ENCODE data around the gene FNDC3A. TPM values are rescaled to one million over a fixed set of nuclear protein-coding genes. Genes with fewer than 3 reads are reported as not detected.
A peak's percentile ranks its signal among the peaks of the same experiment; 100 is the strongest.

Gene FNDC3A
- polyA plus RNA-seq, 12 donors, result 33.6 to 52.9 (median 44.9) TPM; not detected in 1

- no peak for DNase-seq
Measured at GRCh38 chr13:49216334-49216733, 240.6 kb downstream of the FNDC3A start.

DNA sequence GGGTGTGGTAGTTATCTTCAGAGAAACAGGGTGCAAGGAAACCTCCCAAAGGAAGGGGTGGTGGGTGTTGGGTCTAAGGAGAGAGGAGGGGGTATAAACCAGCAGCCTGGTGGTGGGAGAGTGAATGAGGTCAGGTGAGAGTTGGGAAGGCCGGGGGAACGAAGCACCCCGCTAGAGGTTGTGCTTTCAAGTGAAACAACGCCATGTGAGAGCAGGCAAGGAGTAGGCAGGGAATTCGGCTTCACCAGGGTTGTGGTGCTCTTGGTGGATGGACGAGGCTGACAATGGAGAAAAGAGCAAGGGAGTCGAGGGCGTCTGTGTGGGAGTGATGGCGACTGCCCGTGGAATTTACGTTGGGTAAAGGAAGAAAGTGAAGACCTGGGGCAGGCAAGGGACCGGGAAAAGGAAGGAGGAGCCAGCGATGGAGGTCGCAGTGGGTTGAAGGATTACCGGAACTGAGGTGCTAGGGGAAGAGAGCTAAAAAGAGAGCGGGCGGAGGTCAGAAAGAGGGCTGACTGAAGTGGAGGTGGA, 242.3 kb downstream of the FNDC3A start:
- no peak for DNase-seq

DNA sequence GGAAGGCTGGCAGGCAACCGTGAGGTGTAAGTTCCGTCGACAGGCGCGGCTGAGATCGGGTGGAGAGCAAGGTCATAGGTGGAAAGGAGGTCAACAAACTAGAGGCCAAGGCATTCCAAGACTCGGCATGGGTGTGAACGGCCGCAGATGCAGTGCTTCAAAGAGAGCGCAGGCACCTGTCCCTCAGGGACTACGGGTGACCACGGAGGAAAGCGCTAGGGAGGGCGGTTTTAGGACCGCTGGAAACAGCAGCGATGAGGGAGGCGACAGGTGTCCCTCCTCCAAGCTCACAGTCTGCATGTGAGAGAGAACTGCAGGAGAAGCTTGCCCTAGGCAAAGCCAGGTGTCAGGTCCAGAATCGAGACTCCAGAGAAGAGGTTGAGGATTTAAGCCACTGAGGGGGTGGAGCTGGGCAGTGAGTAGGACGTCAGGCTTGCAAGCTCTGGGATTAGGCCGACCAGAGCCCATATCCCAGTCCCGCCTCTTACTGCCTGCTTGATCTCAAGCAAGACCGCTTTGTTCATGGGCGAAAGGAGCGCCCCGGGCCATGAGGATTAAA, 242.9 kb downstream of the FNDC3A start:
- no peak for DNase-seq

DNA sequence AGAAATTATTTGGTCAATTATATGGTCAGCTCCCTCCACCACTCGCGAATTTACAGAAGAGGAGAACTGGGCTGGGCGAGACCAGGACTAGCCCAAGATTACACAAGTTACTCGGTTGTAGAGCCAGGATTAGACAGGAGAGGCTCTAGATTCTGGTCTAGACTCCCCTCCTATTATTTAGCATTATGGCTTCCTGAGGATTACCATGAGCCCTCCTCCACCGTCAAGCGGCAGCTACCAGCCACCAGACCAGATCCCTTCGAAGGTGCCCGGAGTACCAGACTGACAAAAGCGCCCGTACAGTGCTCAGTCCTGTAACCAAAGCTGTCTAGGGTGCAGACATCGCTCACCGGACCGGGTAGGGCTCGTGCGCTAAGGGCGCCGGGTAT, 243.9 kb downstream of the FNDC3A start:
- no peak for DNase-seq

DNA sequence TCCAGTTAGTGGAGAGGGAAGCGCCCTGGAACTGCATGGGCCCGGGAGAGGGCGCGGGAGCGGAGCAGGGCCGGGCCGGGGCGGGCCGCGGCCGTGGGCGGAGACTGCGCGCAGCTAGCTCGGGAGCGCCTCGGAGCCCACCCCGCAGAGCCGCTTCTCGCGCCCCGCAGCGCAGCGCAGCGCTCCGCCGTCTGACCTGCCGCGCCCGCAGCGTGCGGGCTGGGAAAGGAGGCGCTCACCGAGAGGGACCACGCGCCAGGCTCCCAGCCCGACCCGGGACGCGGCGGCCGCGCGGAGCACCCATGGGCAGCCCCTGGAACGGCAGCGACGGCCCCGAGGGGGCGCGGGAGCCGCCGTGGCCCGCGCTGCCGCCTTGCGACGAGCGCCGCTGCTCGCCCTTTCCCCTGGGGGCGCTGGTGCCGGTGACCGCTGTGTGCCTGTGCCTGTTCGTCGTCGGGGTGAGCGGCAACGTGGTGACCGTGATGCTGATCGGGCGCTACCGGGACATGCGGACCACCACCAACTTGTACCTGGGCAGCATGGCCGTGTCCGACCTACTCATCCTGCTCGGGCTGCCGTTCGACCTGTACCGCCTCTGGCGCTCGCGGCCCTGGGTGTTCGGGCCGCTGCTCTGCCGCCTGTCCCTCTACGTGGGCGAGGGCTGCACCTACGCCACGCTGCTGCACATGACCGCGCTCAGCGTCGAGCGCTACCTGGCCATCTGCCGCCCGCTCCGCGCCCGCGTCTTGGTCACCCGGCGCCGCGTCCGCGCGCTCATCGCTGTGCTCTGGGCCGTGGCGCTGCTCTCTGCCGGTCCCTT, 244.5 kb downstream of the FNDC3A start, which contains the start of gene MLNR:
TSS of gene MLNR (plus strand) at position 303 of the 820 bp plus-strand sequence. CDS start at position 303, 0 bp downstream.
- no peak for DNase-seq

DNA sequence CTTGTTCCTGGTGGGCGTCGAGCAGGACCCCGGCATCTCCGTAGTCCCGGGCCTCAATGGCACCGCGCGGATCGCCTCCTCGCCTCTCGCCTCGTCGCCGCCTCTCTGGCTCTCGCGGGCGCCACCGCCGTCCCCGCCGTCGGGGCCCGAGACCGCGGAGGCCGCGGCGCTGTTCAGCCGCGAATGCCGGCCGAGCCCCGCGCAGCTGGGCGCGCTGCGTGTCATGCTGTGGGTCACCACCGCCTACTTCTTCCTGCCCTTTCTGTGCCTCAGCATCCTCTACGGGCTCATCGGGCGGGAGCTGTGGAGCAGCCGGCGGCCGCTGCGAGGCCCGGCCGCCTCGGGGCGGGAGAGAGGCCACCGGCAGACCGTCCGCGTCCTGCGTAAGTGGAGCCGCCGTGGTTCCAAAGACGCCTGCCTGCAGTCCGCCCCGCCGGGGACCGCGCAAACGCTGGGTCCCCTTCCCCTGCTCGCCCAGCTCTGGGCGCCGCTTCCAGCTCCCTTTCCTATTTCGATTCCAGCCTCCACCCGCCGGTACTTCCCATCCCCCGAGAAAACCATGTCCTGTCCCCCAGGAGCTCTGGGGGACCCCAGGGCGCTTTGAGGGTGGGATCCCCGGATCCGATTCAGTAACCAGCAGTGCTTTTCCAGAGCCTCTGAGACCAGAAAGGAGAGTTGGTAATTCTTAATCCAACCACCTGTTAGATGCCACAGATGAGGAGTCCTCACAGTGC, 245.3 kb downstream of the FNDC3A start:
- no peak for DNase-seq

GRCh38 chr13:49221590-49221965, 245.9 kb downstream of the FNDC3A start:
- no peak for DNase-seq

DNA sequence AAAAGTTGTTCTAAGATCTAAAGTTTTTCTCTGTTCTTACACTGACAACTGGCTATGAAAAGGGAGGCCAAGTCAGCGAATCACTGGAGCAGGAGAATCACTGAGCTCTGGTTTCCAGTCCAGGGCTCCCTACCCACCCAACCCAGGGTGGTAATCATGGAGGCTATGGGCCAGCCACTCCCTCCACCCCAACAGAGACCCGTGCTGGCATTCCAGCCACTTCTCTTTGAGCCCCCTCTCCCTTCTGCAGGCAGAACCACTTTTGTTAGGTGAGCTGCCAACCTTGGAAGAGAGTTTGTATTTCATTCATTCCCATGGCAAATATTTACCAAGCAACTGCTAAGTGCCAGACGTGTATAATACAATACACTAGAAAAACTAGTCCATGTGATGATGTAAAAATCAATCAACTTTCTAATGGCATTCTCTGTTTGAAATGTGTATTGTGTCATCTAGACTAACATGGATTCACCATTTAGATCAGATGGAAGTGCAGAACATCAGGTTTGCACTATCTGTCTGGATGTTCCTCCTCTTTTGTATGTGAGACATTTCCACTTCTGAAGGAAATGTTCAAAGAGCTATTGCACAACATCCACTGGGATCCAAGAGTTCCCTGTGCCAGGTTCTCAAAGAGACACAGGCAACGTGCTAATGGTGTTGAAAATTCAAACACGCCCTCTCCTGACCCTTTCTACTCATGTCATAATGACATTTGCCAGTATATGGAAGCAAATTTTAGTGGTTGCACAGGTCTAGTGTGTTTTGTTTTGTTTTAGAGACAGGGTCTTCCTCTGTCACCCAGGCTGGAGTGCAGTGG, 249.7 kb downstream of the FNDC3A start:
- no peak for DNase-seq

DNA sequence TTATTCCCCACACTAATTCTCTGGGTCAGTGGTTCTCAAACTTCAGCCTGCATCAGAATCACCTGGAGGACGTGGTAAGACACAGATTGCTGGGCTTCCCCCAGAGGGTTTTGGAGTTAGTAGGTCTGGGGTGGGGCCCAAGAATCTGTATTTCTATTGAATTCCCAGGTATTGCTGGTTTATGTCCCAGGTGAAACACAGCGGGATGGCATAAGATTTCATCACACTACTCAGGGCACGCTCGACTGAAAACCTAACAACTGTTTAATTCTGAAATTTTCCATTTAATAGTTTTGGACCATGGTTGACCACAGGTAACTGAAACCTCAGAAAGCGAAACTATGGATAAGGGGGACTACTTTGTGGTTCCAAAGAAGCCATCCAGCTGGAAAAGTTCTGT, 250.9 kb downstream of the FNDC3A start:
- no peak for DNase-seq

DNA sequence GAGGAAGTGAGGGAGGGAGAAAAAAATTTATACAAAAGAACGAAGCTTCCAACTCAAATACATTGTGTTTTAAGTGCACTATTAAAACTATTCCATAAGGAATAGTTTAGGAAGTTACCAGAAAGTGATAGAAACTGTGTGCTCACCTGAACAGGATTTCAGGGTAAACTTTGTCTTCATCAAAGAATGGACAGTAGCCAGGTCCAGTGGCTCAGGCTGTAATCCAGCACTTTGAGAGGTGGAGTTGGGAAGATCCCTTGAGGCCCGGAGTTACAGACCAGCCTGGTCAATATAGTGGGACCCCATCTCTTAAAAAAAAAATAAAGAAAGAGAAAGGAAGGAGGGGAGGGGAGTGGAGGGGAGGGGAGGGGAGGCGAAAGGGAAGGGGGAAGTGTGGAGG, 259.0 kb downstream of the FNDC3A start:
- no peak for DNase-seq

DNA sequence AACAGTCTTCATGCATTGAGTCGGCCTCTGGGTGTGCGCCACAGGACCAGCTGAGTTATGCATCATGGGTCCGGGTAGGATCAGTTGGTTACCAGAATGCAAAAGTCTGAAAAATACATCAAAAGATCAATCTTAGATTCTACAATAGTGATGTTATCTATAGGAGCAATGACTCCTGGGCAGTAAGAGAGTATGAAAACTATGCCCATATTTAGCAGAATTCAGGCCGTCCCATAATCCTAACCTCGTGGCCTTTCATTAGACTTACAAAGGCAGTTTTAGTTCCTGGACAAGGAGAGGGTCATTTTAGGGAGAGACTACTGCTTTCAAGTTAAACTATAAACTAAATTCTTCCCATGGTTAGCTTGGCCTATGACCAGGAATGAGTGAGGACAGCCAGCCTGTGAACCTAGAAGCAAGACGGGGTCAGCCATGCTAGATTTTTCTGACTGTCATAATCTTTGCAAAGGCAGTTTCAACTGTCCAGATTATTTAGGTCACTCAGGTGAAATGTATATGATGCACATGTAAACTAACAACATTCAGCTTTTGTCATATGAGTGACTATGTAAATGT, 260.2 kb downstream of the FNDC3A start:
- DNase-seq, result no peak

DNA sequence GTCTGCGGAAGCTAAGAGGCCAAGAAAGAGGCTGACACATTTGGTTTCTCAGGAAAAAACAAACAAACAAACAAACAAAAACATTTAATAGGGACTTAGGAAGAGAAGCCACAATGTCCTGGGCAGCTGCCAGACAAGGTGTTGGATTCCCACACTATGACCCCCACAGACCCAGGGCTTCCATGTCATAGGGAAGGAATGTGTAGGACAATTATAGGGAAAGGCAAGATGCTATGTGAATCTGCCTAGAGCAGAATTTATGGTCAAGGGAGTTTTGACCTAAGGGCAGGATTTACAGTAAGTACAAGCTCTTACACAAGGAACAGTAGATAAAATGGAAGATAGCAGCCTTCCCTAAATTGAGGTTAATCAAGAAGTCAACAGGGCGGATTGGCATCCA, 262.9 kb downstream of the FNDC3A start:
- no peak for DNase-seq

GRCh38 chr13:49240017-49240416, 264.3 kb downstream of the FNDC3A start:
- DNase-seq, result no peak

GRCh38 chr13:49241296-49241695, 265.6 kb downstream of the FNDC3A start:
- no peak for DNase-seq

DNA sequence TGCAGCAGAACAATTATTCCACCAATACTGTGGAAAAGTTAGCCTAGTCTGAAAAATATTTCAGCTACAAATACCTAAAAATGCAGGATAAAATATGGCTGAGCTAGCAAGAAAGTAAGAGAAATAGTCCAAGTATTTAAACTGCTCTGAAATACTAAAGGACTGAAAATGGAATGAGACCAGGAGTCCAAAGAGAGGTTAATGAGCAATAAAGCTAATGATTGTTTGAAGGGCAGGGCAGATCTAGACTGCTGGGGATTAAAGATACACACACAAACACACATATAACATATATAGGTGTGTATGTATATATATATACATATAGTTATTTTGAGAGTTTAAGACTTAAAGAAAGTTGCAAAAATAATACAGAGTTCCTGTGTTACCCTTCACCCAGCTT, 269.4 kb downstream of the FNDC3A start:
- DNase-seq, result no peak

GRCh38 chr13:49246850-49247642, 271.3 kb downstream of the FNDC3A start:
- no peak for DNase-seq

DNA sequence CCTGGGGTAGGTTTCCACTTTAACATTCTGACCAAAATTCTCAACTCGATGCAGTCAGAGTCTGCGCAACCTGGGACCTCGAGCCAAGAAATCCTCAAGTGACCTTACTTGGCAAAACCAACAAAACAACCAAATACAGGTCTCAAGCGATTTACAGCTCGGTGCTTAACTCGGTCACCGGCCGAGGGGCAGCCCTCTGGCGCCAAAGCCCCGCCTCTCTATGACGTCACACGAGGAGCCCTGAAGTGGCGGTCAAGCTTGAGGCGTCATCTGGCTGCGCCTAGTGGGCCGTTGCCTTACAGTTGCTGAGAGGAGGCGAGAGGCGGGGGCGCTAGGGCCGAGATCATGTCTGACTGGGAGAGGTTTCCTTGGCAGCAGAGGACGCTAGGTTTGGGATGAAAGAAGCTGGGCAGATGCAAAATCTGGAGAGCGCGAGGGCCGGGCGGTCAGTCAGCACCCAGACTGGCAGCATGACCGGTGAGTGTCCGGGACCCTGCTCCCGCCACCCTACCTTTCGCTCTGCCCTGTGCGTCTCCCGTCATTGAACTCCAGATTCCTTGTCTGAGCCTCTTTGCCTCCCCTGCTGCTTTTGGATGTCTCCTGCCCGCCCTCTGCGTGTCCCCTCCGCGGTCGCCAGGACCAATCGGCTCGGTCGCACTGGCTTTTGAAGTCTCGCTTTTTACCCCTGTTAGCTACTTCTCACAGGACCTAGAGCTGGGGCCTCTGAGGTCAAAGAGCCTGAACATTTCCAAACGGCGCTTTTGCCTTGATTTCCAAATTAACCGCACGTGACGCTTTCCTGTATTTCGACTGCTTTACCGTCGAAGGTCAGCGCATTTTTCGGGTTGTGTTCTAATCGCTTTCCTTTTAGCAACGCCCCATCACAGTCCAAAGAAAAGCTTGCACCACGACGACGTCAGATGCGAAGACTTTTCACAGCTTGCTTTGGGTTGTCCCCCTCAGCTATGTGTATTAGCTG, 272.2 kb downstream of the FNDC3A start, which contains the start of gene CDADC1:
TSS of gene CDADC1 (plus strand) at position 283 of the 979 bp plus-strand sequence. CDS start at position 396, 113 bp downstream.
- DNase-seq, result peak; percentile 97

DNA sequence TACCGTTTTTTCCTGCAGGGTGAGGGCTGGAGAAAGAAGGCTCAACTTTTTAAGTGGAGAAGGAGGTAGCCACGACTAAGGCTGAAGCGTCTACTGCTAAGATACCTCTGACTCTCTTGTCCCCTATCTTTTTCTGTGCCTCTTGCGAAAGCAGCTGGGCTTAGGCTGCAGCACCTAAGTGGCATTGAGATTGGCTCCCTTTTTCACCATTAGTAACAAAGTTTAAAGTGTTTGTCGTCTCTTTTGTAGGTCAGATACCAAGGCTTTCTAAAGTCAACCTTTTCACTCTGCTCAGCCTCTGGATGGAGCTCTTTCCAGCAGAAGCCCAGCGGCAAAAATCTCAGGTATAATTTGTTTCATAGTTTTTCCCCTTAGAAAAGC, 272.9 kb downstream of the FNDC3A start:
- DNase-seq, result peak; percentile 4

GRCh38 chr13:49251326-49251725, 275.6 kb downstream of the FNDC3A start:
- no peak for DNase-seq
